Tibial nerve (tissue), 3 donors: ENCODE results near the gene ACAT1.

Source experiments
- CTCF ChIP-seq, 5 experiments: fragments of 200-600 bp in 3 of 5; fragments of 450-650 bp in 2 of 5; sonication (generic) in 3 of 5; IDR thresholded peaks; one replicate each; pipeline ENCODE4 v1.5.1; 2016 to 2019; ENCODE audit warnings: antibody characterized with exemption in 5 of 5, mild to moderate bottlenecking in 3 of 5, moderate library complexity in 2 of 5
- POLR2A ChIP-seq, 2 donors: fragments of 450-650 bp; IDR thresholded peaks; one replicate each; pipeline ENCODE4 v1.6.1; 2017; ENCODE audit warnings: antibody characterized with exemption in 2 of 2, mild to moderate bottlenecking in 2 of 2, moderate library complexity in 2 of 2

- TF ChIP-seq CTCF (IDR thresholded peaks at IDR 0.05) (no peak), POLR2A (IDR thresholded peaks at IDR 0.05) (no peak)
These were observed 10.2 kb upstream of the ACAT1 start for GRCh38 chr11:108111126-108111525.
